ENCODE measurements around the gene AK5. TPM values are rescaled to one million over a fixed set of nuclear protein-coding genes. Genes with fewer than 3 reads are reported as not detected.

AK5 gene
- total RNA-seq, 1 donor from 2014 or later = 1.0 TPM

GRCh38 chr1:77267035-77267434 lies 14.8 kb upstream of the AK5 start:
- intact Hi-C loops (cut with micrococcal nuclease) = no loop called here
- H3K27ac ChIP-seq (replicated peaks) = no peak overlapping the region
- no peaks in the 10 kb centered on the region for H3K4me1 ChIP-seq
- DNase-seq = no peak
- H3K4me3 ChIP-seq = no peak overlapping the region
- no peaks in the 10 kb centered on the region for H3K9me3 ChIP-seq (replicated peaks)
- peaks cover 14% of the 10 kb centered on the region for H3K27me3 ChIP-seq (ENCODE audit: low read depth)
- no peak for TF ChIP-seq CTCF (IDR thresholded peaks at IDR 0.05; ENCODE audit: borderline replicate concordance)
- no peaks in the 10 kb centered on the region for H3K36me3 ChIP-seq

DNA sequence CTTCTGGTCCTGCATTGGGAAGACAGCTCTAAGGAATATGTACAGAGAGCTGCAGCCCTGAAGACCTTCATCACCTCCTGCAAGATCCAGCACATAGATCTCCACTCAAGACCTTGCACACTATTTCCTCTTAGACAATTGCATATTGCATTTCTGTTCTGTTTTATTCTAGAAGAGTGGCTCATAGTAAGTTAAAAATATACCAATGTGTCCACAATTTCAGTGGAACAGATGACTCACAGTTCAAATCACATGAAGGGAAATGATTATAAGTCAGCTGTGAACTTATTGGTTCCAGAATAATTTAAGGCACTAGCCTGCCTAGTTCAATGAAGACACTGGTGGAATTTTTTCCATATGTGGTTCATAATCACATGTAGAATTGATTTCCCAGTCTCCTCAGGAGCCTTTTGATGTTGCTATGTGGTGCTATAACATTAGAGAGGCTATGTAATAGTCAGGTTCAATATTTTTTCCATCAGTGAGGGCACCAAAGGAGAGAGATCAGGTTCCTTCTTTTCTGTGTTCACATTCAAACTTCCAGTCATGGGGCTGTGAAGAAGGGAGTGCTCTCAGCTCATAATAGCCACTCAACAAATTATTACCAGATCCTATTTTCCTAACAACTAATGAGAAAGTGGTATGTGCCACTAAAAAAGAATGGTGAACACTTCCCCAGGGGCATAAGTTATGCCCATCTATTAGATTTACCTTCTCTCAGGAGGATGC lies 9.8 kb upstream of the AK5 start:
- no peaks in the 10 kb centered on the region for H3K4me1 ChIP-seq
- no peaks in the 10 kb centered on the region for H3K36me3 ChIP-seq
- peaks cover 30% of the 10 kb centered on the region for H3K27me3 ChIP-seq (ENCODE audit: low read depth)
- intact Hi-C loops (cut with micrococcal nuclease) = no loop called here
- no peak for TF ChIP-seq CTCF (IDR thresholded peaks at IDR 0.05; ENCODE audit: borderline replicate concordance)
- no peaks in the 10 kb centered on the region for H3K9me3 ChIP-seq (replicated peaks)
- no peak overlapping the region for H3K27ac ChIP-seq (replicated peaks)
- DNase-seq = no peak
- no peak overlapping the region for H3K4me3 ChIP-seq

- Histone ChIP-seq H3K27me3 (ENCODE audit: low read depth) (peaks cover 30% of the 10 kb centered on the region), H3K36me3 (no peaks in the 10 kb centered on the region), H3K9me3 (replicated peaks) (no peaks in the 10 kb centered on the region), H3K4me3 (no peak overlapping the region), H3K4me1 (no peaks in the 10 kb centered on the region), H3K27ac (replicated peaks) (no peak overlapping the region)
- no peak for DNase-seq
- no peak for TF ChIP-seq CTCF (IDR thresholded peaks at IDR 0.05; ENCODE audit: borderline replicate concordance)
- intact Hi-C loops (cut with micrococcal nuclease) = no loop called here
These were observed 7.9 kb upstream of the AK5 start for GRCh38 chr1:77273891-77274290.

- DNase-seq = no peak
- no peak for TF ChIP-seq CTCF (IDR thresholded peaks at IDR 0.05; ENCODE audit: borderline replicate concordance)
- no peaks in the 10 kb centered on the region for H3K36me3 ChIP-seq
- intact Hi-C loops (cut with micrococcal nuclease) = no loop called here
- H3K27ac ChIP-seq (replicated peaks) = no peak overlapping the region
- peaks cover 34% of the 10 kb centered on the region for H3K27me3 ChIP-seq (ENCODE audit: low read depth)
- H3K4me3 ChIP-seq = no peak overlapping the region
- no peaks in the 10 kb centered on the region for H3K4me1 ChIP-seq
- H3K9me3 ChIP-seq (replicated peaks) = no peaks in the 10 kb centered on the region
These were observed 6.6 kb upstream of the AK5 start for GRCh38 chr1:77275194-77275593.

DNA sequence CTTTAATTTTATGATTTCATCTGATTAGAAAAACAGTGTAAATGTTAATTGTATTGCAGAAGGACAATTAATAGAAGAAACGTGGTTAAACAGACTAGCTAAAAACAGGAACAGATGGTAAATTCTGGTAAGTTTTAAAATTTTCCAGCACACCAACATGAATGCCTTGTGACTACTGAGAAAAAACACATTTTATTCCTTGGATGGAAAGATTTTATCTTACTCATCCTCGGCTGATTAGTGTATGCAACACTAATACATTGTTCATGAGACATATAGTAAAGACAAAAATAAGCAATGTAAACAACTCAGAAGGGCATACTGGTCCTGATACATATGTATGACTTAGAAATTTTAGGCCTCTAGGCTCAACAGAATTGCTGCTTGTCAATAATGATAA lies 4.9 kb upstream of the AK5 start:
- intact Hi-C loops (cut with micrococcal nuclease) = no loop called here
- no peak for DNase-seq
- Histone ChIP-seq H3K9me3 (replicated peaks) (no peaks in the 10 kb centered on the region), H3K4me3 (no peak overlapping the region), H3K27me3 (ENCODE audit: low read depth) (peaks cover 49% of the 10 kb centered on the region), H3K36me3 (no peaks in the 10 kb centered on the region), H3K27ac (replicated peaks) (no peak overlapping the region), H3K4me1 (peaks cover 6% of the 10 kb centered on the region)
- no peak for TF ChIP-seq CTCF (IDR thresholded peaks at IDR 0.05; ENCODE audit: borderline replicate concordance)
